GM12873 (cell line): ENCODE data around the gene CIZ1.

Experiments
- CTCF ChIP-seq: IDR thresholded peaks from 2 replicates; pipeline ENCODE4 v1.5.1; 2012; ENCODE audit warnings: low read depth, mild to moderate bottlenecking, moderate library complexity, low read length, control low read depth; ENCODE audit not compliant: insufficient read depth; ENCODE audit errors: missing control alignments

Gene CIZ1

GRCh38 chr9:128203707-128204551, 12.6 kb upstream of the CIZ1 start:
- no peak for TF ChIP-seq CTCF

GRCh38 chr9:128203024-128203706, 11.8 kb upstream of the CIZ1 start, which contains the start of gene DNM1:
DNM1 (plus strand) TSS chr9:128203379; CDS start chr9:128203471, 92 bp downstream.
- peak; percentile 85 for TF ChIP-seq CTCF

GRCh38 chr9:128202648-128203023, 11.3 kb upstream of the CIZ1 start:
- no peak for TF ChIP-seq CTCF

GRCh38 chr9:128201441-128202369, 10.3 kb upstream of the CIZ1 start:
- no peak for TF ChIP-seq CTCF

GRCh38 chr9:128193469-128194096, 2.2 kb upstream of the CIZ1 start:
- no peak for TF ChIP-seq CTCF

- no peak for TF ChIP-seq CTCF
Observed at GRCh38 chr9:128192601-128193371, 1.4 kb upstream of the CIZ1 start.
